Measurements from ENCODE around the gene TNFRSF19. TPM values are rescaled to one million over a fixed set of nuclear protein-coding genes. Genes with fewer than 3 reads are reported as not detected.

TNFRSF19 gene
- total and polyA plus RNA-seq, 12 donors, result 17.8 to 49.6 (median 30.6) TPM

GRCh38 chr13:23658929-23659541 is 88.8 kb downstream of the TNFRSF19 start:
- peak overlapping the region in 9 of 10 donors; percentile 1 to 69 (median 41) for H3K27ac ChIP-seq
- H3K36me3 ChIP-seq, result peaks cover 0 to 38% (median 6%) of the 10 kb centered on the region in 9 donors
- TF ChIP-seq CTCF (IDR thresholded peaks at IDR 0.05), result no peak
- WGBS, 2 donors, result 53 to 68% methylated on average over 15 of the region's 15 CpGs
- DNase-seq, result peak in 1 of 2 donors; percentile 31
- peaks cover 0 to 69% (median 46%) of the 10 kb centered on the region in 9 donors for H3K4me1 ChIP-seq
- peaks cover 0 to 12% (median 0%) of the 10 kb centered on the region in 11 donors for H3K9me3 ChIP-seq
- no peak overlapping the region for H3K4me3 ChIP-seq
- ATAC-seq, result peak in 5 of 8 donors; percentile 40 to 70 (median 53)
- no peaks in the 10 kb centered on the region for H3K27me3 ChIP-seq
- intact Hi-C loops (cut with DNase I), result loop anchor here in 1 of 10 donors (5.0 kb wide), 1 partner anchor 47 kb away; no protein-coding TSS in a partner anchor

- ATAC-seq, result no peak
- no peak for DNase-seq
- Histone ChIP-seq H3K27me3 (no peaks in the 10 kb centered on the region), H3K9me3 (peaks cover 0 to 12% (median 0%) of the 10 kb centered on the region in 11 donors), H3K27ac (peak overlapping the region in 1 of 10 donors; percentile 69), H3K4me3 (no peak overlapping the region), H3K4me1 (peaks cover 0 to 64% (median 38%) of the 10 kb centered on the region in 9 donors), H3K36me3 (peaks cover 0 to 46% (median 6%) of the 10 kb centered on the region in 9 donors)
- WGBS, 2 donors, result 90 to 92% methylated on average over 9 of the region's 9 CpGs
- intact Hi-C loops (cut with DNase I), result loop anchor here in 1 of 10 donors (2.0 kb wide), 1 partner anchor 33 kb away; no protein-coding TSS in a partner anchor
- no peak for TF ChIP-seq CTCF (IDR thresholded peaks at IDR 0.05)
Observed at GRCh38 chr13:23660249-23660648, 90.0 kb downstream of the TNFRSF19 start.

- H3K36me3 ChIP-seq, result peaks cover 0 to 67% (median 0%) of the 10 kb centered on the region in 9 donors
- peak overlapping the region in 1 of 10 donors; percentile 4 for H3K27ac ChIP-seq
- H3K4me3 ChIP-seq, result no peak overlapping the region
- H3K9me3 ChIP-seq, result peaks cover 0 to 6% (median 0%) of the 10 kb centered on the region in 11 donors
- no peak for ATAC-seq
- H3K27me3 ChIP-seq, result no peaks in the 10 kb centered on the region
- H3K4me1 ChIP-seq, result peaks cover 0 to 34% (median 6%) of the 10 kb centered on the region in 9 donors
- intact Hi-C loops (cut with DNase I), result no loop called here
- DNase-seq, result no peak
- 87 to 88% methylated on average over 8 of the region's 8 CpGs for WGBS, 2 donors
- TF ChIP-seq CTCF (IDR thresholded peaks at IDR 0.05), result no peak
Observed at GRCh38 chr13:23666582-23666981, 96.4 kb downstream of the TNFRSF19 start.

- peak in 1 of 9 donors; percentile 6 for TF ChIP-seq CTCF (IDR thresholded peaks at IDR 0.05)
- Histone ChIP-seq H3K27me3 (no peaks in the 10 kb centered on the region), H3K36me3 (peaks cover 0 to 56% (median 0%) of the 10 kb centered on the region in 9 donors), H3K4me1 (peaks cover 3 to 44% (median 17%) of the 10 kb centered on the region in 9 donors), H3K9me3 (no peaks in the 10 kb centered on the region), H3K27ac (no peak overlapping the region), H3K4me3 (no peak overlapping the region)
- intact Hi-C loops (cut with DNase I), result no loop called here
- ATAC-seq (no peak), DNase-seq (no peak)
- 97% methylated on average over 6 of the region's 6 CpGs for WGBS, 2 donors
Observed at GRCh38 chr13:23667750-23668149, 97.5 kb downstream of the TNFRSF19 start.
